Stimulated activated CD8-positive, alpha-beta memory T cell treated with anti-CD3 and anti-CD28 coated beads, Interleukin-4, amount 100 ng/mL, for 24 hours (primary cell): ENCODE data around the gene MERTK.
"Not testable (repeated sequence)": the region's sequence is repeated elsewhere in the genome, so short reads cannot be mapped to it uniquely, and the experiment has no call there.

Experiments
- DNase-seq: peaks from one replicate; pipeline ENCODE4 v3.0.0-alpha.2; 2020; ENCODE audit warnings: low read depth

MERTK gene

GRCh38 chr2:112012556-112012955 is 114.1 kb downstream of the MERTK start:
- DNase-seq: no peak

DNA sequence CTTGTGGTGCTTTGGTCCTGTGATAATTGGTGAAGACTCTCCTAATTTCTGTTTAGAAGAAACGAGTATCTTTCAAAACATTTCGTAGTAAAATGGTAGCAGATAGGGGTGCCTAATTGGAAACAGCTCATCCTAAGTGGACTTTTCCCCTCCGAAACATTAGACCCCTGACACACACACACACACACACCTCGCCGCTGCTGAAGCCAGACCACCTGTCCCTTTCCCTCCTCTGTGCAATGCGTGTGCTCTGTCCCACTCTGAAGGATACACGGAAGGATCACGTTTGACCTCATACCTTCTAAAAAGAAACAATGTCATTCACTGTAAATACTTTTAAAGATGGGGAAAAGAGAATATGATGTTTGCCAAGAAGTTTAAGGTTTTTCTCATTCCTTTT is 120.4 kb downstream of the MERTK start:
- DNase-seq: no peak

- DNase-seq: no peak
Measured at GRCh38 chr2:112019569-112019982, 121.2 kb downstream of the MERTK start.

DNA sequence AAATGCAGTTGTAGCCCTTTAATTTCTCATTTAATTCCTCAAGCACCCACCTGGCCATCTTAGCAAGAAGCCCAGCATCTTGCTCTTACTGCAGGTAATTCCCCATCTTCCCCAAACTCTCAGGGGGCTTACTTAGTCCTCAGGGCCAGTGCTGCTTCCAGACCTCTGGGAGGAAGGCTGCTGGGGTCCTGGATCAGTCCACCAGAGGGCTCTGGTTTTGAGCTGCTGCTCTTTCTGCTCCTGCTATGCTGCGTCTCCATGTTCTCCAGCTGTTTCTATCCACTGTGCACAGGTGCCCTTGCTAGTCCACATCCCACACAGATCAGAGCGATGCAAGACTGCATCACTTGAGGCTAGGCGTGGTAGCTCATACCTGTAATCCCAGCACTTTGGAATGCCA is 122.2 kb downstream of the MERTK start:
- DNase-seq: no peak

DNA sequence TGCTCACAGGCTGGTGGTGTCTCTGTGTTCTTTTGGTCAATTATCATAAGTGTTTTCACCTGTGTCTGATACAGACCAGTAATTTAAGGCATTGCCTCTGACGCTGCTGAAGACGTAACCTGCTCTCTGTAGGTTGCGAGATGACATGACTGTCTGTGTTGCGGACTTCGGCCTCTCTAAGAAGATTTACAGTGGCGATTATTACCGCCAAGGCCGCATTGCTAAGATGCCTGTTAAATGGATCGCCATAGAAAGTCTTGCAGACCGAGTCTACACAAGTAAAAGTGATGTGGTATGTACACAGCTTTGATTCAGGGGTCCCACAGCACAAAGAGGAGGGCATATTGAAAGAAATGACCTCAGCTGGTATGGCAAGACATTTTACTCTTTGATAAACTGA is 122.9 kb downstream of the MERTK start:
- DNase-seq: no peak

- no peak for DNase-seq
Measured at GRCh38 chr2:112021781-112022231, 123.4 kb downstream of the MERTK start.

DNA sequence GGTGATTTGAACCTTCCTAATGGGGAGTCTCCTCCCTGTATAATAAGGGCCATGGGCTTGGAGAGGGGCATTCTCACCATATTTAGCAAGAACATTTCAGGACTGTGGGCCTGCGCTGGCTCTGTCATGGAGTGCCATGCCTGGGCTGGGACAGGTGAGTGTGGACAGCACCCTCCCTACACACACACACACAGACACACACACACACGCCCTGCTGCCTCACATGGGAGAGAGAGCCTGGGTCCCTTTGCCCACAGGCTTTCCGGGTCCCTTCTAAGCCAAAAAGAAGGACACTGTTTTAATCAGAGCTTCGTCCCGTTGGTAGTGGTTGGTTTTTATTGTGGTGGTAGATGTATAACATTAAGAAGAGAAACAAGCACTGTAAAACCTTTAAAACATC is 125.3 kb downstream of the MERTK start:
- DNase-seq: no peak

GRCh38 chr2:112024231-112024630 is 125.8 kb downstream of the MERTK start:
- no peak for DNase-seq

- no peak for DNase-seq
Measured at GRCh38 chr2:112024896-112025491, 126.6 kb downstream of the MERTK start.

DNA sequence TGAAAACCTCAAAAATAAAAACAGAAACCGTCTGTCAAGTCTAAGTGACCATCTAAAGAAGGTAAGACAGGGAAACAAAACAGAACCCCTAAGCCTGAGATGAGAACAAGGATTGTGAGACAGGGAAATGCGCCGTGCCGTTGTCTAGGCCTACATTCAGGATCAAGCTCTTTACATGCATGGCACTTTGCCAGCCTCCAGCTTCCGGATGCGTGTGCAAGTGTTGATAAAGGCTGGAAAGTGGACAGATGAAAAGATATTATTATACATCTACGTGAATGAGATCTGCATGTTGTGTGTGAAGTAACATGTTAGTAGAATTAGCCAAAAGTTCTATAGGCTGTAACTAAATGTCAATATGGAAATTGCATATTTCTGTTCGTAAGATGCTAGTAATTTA is 128.1 kb downstream of the MERTK start:
- DNase-seq: no peak

- DNase-seq: no peak
Measured at GRCh38 chr2:112027767-112028166, 129.4 kb downstream of the MERTK start.

DNA sequence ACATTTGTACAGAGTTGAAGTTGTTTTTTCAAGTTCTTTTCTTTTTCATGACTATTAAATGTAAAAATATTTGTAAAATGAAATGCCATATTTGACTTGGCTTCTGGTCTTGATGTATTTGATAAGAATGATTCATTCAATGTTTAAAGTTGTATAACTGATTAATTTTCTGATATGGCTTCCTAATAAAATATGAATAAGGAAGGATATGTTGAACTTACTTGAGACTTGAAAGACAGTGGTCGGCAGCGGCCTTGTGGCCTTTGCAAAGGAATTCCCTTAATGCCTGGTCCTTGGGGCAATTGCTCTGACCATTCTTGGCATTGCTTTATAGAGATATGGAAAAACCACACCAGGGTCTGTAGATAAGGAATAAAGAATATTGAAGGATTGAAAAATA is 130.8 kb downstream of the MERTK start:
- no peak for DNase-seq

DNA sequence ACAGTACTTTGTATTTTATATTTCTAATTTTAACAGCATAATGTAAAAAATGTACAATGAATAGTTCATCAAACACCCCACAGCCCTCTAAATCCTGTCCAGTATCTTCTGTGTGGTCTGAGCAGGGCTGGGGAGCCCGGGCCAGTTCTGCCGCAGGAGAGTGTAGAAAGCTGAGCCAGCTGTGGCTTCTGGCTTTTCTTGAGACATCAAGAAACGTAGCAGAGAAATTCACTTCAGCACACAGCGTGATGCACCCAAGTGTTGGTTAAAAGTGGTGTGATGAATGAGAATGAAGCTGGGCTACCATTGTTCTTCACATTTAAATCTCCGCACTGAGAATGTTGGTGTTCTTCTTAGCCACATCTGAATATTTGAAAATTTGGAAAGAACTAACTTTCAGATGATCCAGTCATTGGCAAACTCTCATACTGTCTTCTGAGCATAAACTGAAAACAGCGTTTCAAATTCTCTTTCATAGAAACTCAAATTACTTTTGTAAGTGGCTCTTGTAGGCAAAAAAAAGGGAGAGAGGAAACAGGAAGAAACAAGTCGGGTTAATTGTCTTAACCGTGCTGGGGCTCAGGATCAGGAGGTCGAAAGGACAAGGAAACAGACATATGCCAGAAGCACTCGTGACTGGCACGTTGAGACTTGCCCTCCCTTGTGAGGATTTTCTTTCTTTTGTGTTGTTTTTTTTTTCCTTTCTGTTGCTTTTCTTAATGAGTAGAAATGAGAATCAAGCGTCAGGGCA is 133.2 kb downstream of the MERTK start:
- no peak for DNase-seq

DNA sequence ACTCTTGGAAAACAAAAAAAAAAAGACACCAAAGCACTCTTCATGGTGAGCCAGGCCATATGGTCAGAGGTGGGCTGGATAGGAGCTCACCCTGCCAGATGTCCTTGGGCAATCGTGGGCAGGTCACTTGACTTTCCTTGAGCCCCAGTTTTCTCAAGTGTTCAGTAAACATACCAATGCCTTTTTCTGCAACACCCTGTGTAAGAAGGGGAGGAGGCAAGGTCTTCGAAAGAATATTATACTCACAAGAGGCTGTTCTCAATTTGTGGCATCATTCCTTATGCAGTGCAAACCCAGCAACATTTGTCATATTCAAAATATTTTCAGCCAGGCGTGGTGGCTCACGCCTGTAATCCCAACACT is 133.8 kb downstream of the MERTK start:
- DNase-seq: no peak

GRCh38 chr2:112032689-112033465 is 134.5 kb downstream of the MERTK start:
- DNase-seq: no peak

DNA sequence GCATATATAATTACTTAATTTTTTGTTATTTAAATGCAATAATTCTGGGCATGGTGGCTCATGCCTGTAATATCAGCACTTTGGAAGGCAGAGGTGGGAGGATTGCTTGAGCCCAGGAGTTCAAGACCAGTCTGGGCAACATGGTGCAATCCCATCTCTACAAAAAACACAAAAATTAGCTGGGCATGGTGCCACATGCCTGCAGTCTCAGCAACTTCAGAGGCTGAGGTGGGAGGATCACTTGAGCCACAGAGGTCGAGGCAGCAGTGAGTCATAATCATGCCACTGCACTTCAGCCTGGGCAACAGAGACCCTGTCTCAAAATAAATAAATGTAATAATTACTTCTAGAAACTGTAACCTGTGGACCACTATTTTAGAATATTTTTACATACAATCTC is 135.2 kb downstream of the MERTK start:
- no peak for DNase-seq

DNA sequence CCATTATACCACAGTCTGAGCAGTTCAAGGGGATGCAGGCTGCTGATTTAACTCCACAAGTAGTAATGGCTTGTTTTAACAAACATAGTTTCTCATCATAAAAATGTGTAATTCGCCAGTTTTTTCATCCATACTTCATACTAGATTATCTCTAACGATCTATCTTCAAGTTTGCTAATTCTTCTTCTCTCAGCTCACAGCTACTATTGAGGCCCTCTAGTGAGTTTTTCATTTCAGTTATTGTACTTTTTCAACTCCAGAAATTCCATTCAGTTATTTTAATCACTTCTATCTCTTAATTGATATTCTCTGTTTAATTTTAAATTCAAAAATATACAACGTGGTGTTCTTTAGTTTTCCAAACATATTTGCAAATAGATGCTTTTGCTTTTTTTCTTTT is 136.5 kb downstream of the MERTK start:
- DNase-seq: no peak

DNA sequence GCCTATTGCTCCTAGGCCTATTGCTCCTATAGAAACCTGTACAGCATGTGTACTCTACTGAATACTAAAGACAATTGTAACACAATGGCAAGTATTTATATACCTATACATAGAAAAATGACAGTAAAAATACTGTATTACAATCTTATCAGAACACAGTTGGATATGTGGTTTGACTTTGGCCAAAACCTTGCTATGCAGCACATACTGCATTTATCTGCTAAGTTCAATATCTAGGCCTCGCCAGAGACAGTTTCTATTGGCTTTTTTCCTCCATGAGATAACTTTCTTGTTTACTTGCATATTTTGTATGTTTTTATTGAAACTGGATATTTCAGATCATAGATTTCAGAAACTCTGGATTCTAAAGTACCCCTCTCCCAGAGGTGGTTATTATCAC is 137.4 kb downstream of the MERTK start:
- no peak for DNase-seq

- not testable (repeated sequence) for DNase-seq
Measured at GRCh38 chr2:112039556-112039955, 141.1 kb downstream of the MERTK start.

DNA sequence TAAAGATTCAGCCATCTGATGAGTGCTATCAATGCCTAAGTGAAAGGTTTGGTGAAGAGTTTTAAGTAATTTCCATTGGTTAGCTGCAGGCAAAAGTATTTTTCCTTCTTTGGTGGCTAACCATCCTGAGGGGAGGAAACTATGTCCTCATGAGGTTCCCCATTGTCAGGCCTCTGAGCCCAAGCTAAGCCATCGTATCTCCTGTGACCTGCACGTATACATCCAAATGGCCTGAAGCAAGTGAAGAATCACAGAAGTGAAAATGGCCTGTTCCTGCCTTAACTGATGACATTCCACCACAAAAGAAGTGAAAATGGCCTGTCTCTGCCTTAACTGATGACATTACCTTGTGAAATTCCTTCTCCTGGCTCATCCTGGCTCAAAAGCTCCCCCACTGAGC is 141.7 kb downstream of the MERTK start:
- DNase-seq: not testable (repeated sequence)

DNA sequence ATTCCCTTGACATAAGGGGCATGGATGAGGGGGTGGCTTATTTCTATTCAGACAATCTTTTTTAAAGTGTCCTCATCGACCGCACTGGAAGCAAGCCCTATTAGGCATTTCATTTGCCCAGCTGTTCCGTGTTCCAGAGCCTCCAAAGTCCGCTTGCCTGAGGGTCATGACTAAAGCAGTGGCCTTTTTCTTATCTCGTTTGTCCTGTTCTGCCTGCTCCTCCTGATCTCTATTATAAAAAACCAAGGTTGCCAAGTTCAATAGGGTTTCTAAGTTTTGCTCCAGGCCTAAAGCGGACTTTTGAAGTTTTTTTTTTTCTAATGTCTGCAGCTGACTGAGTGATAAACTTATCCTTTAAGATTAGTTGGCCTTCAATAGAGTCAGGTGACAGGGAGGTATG is 143.1 kb downstream of the MERTK start:
- not testable (repeated sequence) for DNase-seq

GRCh38 chr2:112045446-112046014 is 147.1 kb downstream of the MERTK start:
- DNase-seq: no peak

DNA sequence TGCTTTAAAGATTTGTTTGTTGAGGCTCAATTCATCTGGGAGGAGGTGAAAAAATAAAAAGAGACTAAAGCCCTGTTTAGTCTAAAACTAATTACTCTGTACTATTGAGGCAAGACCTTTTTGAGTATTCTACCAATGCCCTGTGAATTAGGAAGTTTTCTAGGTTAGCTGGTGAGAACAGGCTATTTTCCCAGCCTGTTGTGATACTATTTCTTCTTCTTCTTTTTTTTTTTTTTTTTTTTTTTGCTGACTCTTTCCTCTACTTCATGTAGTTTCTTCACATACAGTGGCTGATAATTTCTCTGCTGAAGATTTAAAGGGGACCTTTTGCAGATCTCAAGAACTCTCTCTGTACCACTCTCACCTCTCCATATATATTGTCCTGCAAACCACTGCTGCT is 147.8 kb downstream of the MERTK start:
- no peak for DNase-seq
